CD4-positive, CD25-positive, alpha-beta regulatory T cell (primary cell): ENCODE measurements around the gene NAPA. TPM values are rescaled to one million over a fixed set of nuclear protein-coding genes. Genes with fewer than 3 reads are reported as not detected.

Experiments used
- ATAC-seq, 2 donors: fragments of 150-1000 bp; cut with Tn5 transposase; one replicate each; pipeline ENCODE4 v1.10.0; 2021; ENCODE audit warnings: low read depth in 2 of 2, moderate number of reproducible peaks in 2 of 2, moderate library complexity in 1 of 2
- DNase-seq, 3 donors: peaks; one replicate each; pipeline versions ENCODE4 v3.0.0 to v3.0.0-alpha.2; 2012 to 2022; ENCODE audit warnings: mixed read lengths in 1 of 3
- H3K27ac ChIP-seq: one replicate; pipeline ENCODE4 v1.7.0; 2013; ENCODE audit warnings: mild to moderate bottlenecking, low read length; ENCODE audit not compliant: insufficient read depth, poor library complexity, severe bottlenecking
- H3K27me3 ChIP-seq: one replicate; pipeline ENCODE4 v1.7.0; 2013; ENCODE audit warnings: low read length; ENCODE audit not compliant: control insufficient read depth, insufficient read depth
- H3K36me3 ChIP-seq: one replicate; pipeline ENCODE4 v1.7.0; 2013; ENCODE audit warnings: mild to moderate bottlenecking, low read length, moderate library complexity; ENCODE audit not compliant: control insufficient read depth, insufficient read depth
- H3K4me1 ChIP-seq: 2 replicates; pipeline ENCODE4 v1.7.0; 2013; ENCODE audit warnings: mild to moderate bottlenecking, low read length; ENCODE audit not compliant: insufficient read depth, control insufficient read depth, poor library complexity, severe bottlenecking
- H3K4me3 ChIP-seq: one replicate; pipeline ENCODE4 v1.7.0; 2013; ENCODE audit warnings: low read depth, mild to moderate bottlenecking, low read length, moderate library complexity
- H3K9me3 ChIP-seq, 2 experiments: 1 replicate in 1 of 2; 2 replicates in 1 of 2; pipeline ENCODE4 v1.7.0; 2013; ENCODE audit warnings: low read length in 2 of 2, mild to moderate bottlenecking in 1 of 2, moderate library complexity in 1 of 2; ENCODE audit not compliant: control insufficient read depth in 2 of 2
- H3K27ac Mint-ChIP-seq, 3 donors: one replicate each; pipeline ENCODE4 v1.8.0; 2020 to 2022; ENCODE audit warnings: mild to moderate bottlenecking in 3 of 3, mixed read lengths in 3 of 3, moderate library complexity in 2 of 3
- H3K27me3 Mint-ChIP-seq: one replicate; pipeline ENCODE4 v1.8.0; 2022; ENCODE audit warnings: mild to moderate bottlenecking, mixed read lengths
- H3K36me3 Mint-ChIP-seq: one replicate; pipeline ENCODE4 v1.8.0; 2020; ENCODE audit warnings: mixed read lengths
- H3K4me1 Mint-ChIP-seq, 4 donors: one replicate each; pipeline ENCODE4 v1.8.0; 2020 to 2022; ENCODE audit warnings: mixed read lengths in 4 of 4, mild to moderate bottlenecking in 1 of 4
- H3K4me3 Mint-ChIP-seq, 4 donors: one replicate each; pipeline ENCODE4 v1.8.0; 2020 to 2022; ENCODE audit warnings: mild to moderate bottlenecking in 4 of 4, mixed read lengths in 4 of 4, moderate library complexity in 3 of 4
- H3K9me3 Mint-ChIP-seq, 7 donors: one replicate each; pipeline ENCODE4 v1.8.0; 2020 to 2022; ENCODE audit warnings: mixed read lengths in 7 of 7, mild to moderate bottlenecking in 3 of 7, moderate library complexity in 2 of 7
- polyA plus RNA-seq, 4 donors: library from polyadenylated mRNA; unstranded; fragments of 300-500 nt; fragmentation: Illumina TruSeq; gene quantifications; one replicate each; pipeline ENCODE4 v1.2.3, GENCODE V29; 2021
- total RNA-seq: library from RNA; stranded (reverse); gene quantifications from one replicate; pipeline ENCODE4 v1.2.3, GENCODE V29; 2022

Gene NAPA
- total and polyA plus RNA-seq, 5 donors from 2014 or later, result 87.3 to 155 (median 93.0) TPM

DNA sequence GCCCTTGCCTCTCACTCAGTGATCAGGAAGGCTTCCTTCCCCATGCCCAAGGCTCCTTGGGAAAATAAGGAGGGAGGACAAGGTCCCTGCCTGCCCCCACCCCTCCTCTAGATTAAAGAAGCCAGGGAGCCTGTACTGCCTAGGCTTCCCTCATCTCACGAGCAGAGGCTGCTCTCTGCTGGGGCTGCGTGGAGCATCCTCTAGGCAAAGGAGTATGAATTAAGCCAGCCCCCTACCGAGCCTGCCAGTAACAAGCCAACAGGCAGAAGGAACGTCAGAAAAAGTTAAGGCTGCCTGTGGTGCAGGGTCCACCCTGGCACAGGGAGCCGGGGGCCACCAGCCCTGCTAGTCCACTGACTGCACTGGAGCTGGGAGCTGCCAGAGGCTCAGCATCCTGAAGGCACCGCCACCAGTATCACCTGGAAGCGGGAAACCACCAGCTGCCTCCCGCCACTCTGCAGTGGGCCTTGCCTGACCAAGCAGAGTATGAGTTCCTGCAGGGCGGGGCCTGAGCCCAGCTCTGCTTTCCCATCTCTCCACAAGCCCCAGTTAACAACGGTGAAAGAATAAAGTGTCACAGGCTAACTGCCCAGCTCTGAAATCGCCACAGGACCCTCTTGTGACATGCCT is 6.8 kb downstream of the NAPA start:
- Histone ChIP-seq H3K4me1 (peaks cover 27% of the 10 kb centered on the region), H3K27me3 (no peaks in the 10 kb centered on the region), H3K4me3 (no peak overlapping the region), H3K9me3 (no peaks in the 10 kb centered on the region), H3K27ac (no peak overlapping the region), H3K36me3 (peaks cover 16% of the 10 kb centered on the region)
- H3K27me3 Mint-ChIP-seq, result no peaks in the 10 kb centered on the region
- no peak for ATAC-seq
- peaks cover 0 to 2% (median 0%) of the 10 kb centered on the region in 7 donors for H3K9me3 Mint-ChIP-seq
- no peak overlapping the region for H3K4me3 Mint-ChIP-seq
- no peak for DNase-seq
- H3K27ac Mint-ChIP-seq, result no peak overlapping the region
- peaks cover 11 to 51% (median 32%) of the 10 kb centered on the region in 4 donors for H3K4me1 Mint-ChIP-seq
- H3K36me3 Mint-ChIP-seq, result peaks cover 11% of the 10 kb centered on the region

DNA sequence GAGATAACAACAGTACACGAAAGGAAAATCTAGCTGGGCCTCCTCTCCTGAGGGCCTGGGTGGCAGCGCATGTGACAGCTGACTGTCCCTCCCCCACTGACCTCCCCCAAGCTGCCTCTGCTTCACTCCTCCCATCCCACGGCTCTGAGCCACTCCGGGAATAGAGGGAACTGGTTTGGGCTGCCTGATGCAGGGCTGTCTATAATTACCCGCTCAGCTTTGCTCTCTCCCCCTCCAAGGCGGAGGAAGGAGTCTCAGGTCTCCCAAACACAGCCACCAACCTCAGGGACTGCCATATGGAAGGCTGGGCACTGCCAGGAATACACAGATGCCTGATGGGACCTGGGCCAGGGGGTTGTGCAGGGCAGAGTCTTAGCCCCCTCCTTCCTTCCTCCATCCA is 7.9 kb downstream of the NAPA start:
- H3K4me3 ChIP-seq, result no peak overlapping the region
- DNase-seq, result no peak
- no peak for ATAC-seq
- peaks cover 16% of the 10 kb centered on the region for H3K4me1 ChIP-seq
- no peaks in the 10 kb centered on the region for H3K27me3 ChIP-seq
- H3K27ac ChIP-seq, result no peak overlapping the region
- H3K9me3 ChIP-seq, result no peaks in the 10 kb centered on the region
- H3K27me3 Mint-ChIP-seq, result no peaks in the 10 kb centered on the region
- H3K4me1 Mint-ChIP-seq, result peaks cover 3 to 46% (median 25%) of the 10 kb centered on the region in 4 donors
- H3K9me3 Mint-ChIP-seq, result no peaks in the 10 kb centered on the region
- H3K27ac Mint-ChIP-seq, result no peak overlapping the region
- H3K36me3 ChIP-seq, result peaks cover 23% of the 10 kb centered on the region
- H3K4me3 Mint-ChIP-seq, result peak overlapping the region in 1 of 4 donors; percentile 43
- H3K36me3 Mint-ChIP-seq, result peaks cover 6% of the 10 kb centered on the region

DNA sequence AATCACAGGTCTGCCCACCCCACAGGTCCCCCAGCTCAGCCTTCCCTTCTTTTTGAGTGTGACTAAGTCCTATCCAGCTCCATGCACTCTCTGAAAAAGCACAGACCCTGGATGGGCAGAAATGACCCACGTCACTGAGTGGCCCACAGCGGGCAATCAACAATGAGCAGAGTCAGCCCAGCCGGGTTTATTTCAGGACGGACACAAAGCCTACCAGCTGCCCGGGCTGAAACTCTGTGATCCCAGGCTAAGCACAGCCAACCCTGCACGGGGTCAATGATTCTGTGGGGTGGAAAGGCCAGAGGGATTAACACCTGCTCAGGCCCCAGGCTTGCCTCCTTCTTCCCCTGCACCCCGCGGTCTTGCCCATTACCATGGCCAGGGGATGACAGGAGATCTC is 8.4 kb downstream of the NAPA start:
- DNase-seq, result no peak
- no peaks in the 10 kb centered on the region for H3K9me3 Mint-ChIP-seq
- H3K4me3 Mint-ChIP-seq, result no peak overlapping the region
- no peak overlapping the region for H3K4me3 ChIP-seq
- peaks cover 6% of the 10 kb centered on the region for H3K36me3 Mint-ChIP-seq
- no peaks in the 10 kb centered on the region for H3K9me3 ChIP-seq
- H3K4me1 Mint-ChIP-seq, result peaks cover 0 to 43% (median 20%) of the 10 kb centered on the region in 4 donors
- no peak overlapping the region for H3K27ac Mint-ChIP-seq
- peaks cover 26% of the 10 kb centered on the region for H3K36me3 ChIP-seq
- ATAC-seq, result no peak
- H3K27ac ChIP-seq, result no peak overlapping the region
- peaks cover 11% of the 10 kb centered on the region for H3K4me1 ChIP-seq
- H3K27me3 Mint-ChIP-seq, result no peaks in the 10 kb centered on the region
- no peaks in the 10 kb centered on the region for H3K27me3 ChIP-seq

DNA sequence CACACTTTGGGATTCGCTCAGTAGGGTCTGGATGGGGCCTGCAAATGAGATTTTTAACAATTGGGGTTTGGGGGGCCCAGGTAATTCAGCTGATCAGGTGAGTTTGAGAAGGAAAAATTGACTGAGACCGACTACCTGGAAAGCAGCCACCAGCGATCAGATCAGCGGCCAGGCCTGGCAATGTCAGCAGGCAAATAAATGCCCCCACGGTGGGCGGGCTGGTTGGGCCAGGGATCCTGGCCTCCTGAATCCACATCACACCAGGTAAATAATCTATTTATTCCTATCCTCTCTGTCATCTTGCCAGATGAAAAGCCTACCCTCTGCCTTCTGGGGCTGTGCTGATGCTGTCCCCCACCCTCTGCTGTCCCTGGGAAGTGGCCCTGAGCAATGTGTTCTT is 9.4 kb downstream of the NAPA start:
- H3K27me3 ChIP-seq, result no peaks in the 10 kb centered on the region
- Mint-ChIP-seq H3K27ac (no peak overlapping the region), H3K9me3 (no peaks in the 10 kb centered on the region), H3K4me1 (peaks cover 0 to 34% (median 16%) of the 10 kb centered on the region in 4 donors), H3K4me3 (no peak overlapping the region), H3K27me3 (no peaks in the 10 kb centered on the region), H3K36me3 (peaks cover 6% of the 10 kb centered on the region)
- peaks cover 8% of the 10 kb centered on the region for H3K4me1 ChIP-seq
- no peaks in the 10 kb centered on the region for H3K9me3 ChIP-seq
- DNase-seq (no peak), ATAC-seq (no peak)
- peaks cover 35% of the 10 kb centered on the region for H3K36me3 ChIP-seq
- no peak overlapping the region for H3K27ac ChIP-seq
- H3K4me3 ChIP-seq, result no peak overlapping the region

DNA sequence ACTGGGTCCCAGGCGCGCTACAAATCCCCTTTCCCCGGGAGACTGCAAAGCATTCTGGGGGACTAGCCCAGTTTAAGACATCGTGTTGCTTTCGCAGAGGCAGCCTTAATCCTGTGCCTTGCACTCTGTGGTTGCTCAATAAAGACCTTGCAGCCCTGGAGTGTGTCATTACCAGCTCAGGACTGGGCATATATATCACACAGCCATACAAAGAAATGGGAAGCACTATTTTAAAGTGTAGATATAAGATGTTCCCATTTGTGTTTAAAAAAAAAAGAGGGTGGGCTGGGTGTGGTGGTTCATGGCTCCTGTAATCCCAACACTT is 11.1 kb downstream of the NAPA start:
- no peaks in the 10 kb centered on the region for H3K9me3 Mint-ChIP-seq
- no peak overlapping the region for H3K27ac ChIP-seq
- no peak overlapping the region for H3K27ac Mint-ChIP-seq
- peaks cover 49% of the 10 kb centered on the region for H3K36me3 ChIP-seq
- ATAC-seq, result no peak
- H3K9me3 ChIP-seq, result no peaks in the 10 kb centered on the region
- no peak overlapping the region for H3K4me3 Mint-ChIP-seq
- H3K36me3 Mint-ChIP-seq, result peaks cover 13% of the 10 kb centered on the region
- no peak for DNase-seq
- no peaks in the 10 kb centered on the region for H3K27me3 ChIP-seq
- no peak overlapping the region for H3K4me3 ChIP-seq
- no peaks in the 10 kb centered on the region for H3K27me3 Mint-ChIP-seq
- H3K4me1 Mint-ChIP-seq, result peaks cover 0 to 18% (median 8%) of the 10 kb centered on the region in 4 donors
- H3K4me1 ChIP-seq, result peaks cover 5% of the 10 kb centered on the region

DNA sequence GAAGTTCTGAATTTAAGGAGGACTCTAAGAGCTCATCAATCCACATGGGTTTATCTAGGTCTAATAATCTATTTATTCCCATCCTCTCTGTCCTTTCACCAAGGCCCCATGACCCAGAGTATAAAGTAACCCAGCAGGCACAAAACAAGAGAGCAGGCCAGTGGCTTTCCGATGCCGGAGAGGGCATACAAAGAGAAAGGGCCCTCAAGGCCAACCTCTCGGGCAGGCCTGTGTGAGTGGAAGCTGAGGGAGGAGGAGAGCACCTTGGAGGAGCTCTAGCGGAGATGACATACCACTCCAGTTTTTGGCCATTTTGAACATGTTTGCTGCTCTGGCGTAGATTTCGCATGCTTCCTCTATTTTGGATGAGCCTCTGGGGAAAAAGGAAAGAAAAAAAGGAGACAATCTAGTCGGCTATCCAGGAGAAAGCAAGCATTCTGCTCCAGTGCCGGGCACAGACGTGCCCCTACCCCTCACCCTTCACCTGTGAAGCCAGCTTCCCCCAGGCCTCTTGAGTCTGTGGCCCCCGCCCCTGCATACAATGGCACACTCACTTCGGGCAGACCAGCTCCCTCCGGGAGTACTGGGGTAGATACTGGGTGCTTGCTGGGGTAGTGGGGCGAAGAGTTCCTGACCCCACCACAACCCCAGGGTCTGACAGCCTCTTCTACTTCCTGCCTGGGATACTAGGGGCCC is 11.6 kb downstream of the NAPA start:
- Histone ChIP-seq H3K36me3 (peaks cover 53% of the 10 kb centered on the region), H3K4me1 (peaks cover 3% of the 10 kb centered on the region), H3K27me3 (no peaks in the 10 kb centered on the region), H3K9me3 (no peaks in the 10 kb centered on the region), H3K4me3 (no peak overlapping the region), H3K27ac (no peak overlapping the region)
- H3K9me3 Mint-ChIP-seq, result no peaks in the 10 kb centered on the region
- no peaks in the 10 kb centered on the region for H3K27me3 Mint-ChIP-seq
- DNase-seq (no peak), ATAC-seq (no peak)
- H3K27ac Mint-ChIP-seq, result peak overlapping the region in 1 of 3 donors; percentile 67
- peaks cover 0 to 18% (median 8%) of the 10 kb centered on the region in 4 donors for H3K4me1 Mint-ChIP-seq
- no peak overlapping the region for H3K4me3 Mint-ChIP-seq
- H3K36me3 Mint-ChIP-seq, result peaks cover 15% of the 10 kb centered on the region

DNA sequence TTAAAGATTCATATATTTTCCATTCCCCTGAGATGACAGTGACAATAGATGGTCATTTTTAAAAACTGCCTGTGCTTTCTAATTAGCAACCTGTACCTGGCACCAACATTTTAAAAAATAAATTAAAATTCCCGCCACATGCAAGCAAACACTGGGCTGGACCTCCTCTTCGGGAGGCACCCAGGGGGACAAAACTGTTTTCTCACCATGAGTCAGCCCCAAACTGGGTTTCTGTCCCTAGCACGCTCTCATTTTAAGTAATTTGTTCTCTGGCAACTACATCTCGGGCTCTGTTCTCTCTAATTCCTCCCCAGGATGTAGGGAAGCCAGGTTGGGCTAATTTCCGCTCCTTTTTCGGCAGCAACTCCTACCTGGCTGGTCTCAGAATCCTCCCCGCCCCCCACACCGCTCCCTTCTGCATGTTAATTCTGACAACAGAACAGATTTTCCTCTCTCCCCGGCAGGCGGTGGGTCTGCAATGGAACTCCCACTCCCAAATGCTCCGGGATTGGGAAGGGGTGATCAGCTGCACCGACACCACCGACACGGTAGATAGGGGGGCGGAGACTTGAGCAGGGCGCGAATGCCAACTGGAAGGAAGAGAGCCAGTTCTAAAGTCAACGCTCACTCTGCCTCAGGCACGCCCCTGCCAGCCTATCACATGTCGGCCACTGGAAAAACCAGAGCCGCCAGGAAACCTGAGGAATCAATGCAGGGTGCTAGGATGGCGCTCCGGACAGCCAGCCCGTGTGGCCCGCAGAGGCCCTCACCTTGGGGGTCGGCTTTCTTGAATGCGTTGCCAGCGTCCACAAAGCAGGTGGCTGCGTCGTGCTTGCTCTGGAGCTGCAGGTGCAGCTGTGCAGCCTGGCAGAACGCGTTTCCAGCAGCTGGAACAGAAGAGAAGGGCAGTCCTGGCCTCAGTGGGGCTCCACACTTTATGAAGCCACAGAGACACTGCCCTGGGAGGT is 14.7 kb downstream of the NAPA start:
- Mint-ChIP-seq H3K4me3 (peak overlapping the region in 1 of 4 donors; percentile 22), H3K4me1 (peaks cover 0 to 18% (median 8%) of the 10 kb centered on the region in 4 donors), H3K27me3 (no peaks in the 10 kb centered on the region), H3K9me3 (no peaks in the 10 kb centered on the region), H3K27ac (no peak overlapping the region), H3K36me3 (peaks cover 18% of the 10 kb centered on the region)
- Histone ChIP-seq H3K9me3 (no peaks in the 10 kb centered on the region), H3K36me3 (peaks cover 68% of the 10 kb centered on the region), H3K27ac (no peak overlapping the region), H3K4me3 (no peak overlapping the region), H3K27me3 (no peaks in the 10 kb centered on the region), H3K4me1 (no peaks in the 10 kb centered on the region)
- DNase-seq, result no peak
- no peak for ATAC-seq
